GM19324 (cell line): Measurements from ENCODE around the gene DNAH1.
A peak's percentile ranks its signal among the peaks of the same experiment; 100 is the strongest.
"Not testable (repeated sequence)": the region's sequence is repeated elsewhere in the genome, so short reads cannot be mapped to it uniquely, and the experiment has no call there.

Experiments used
- ATAC-seq: cut with Tn5 transposase; IDR thresholded peaks from one replicate; pipeline ENCODE4 v1.9.1; 2021; ENCODE audit warnings: mild to moderate bottlenecking, moderate library complexity; ENCODE audit not compliant: unreplicated experiment, low FRiP score

Gene DNAH1

GRCh38 chr3:52315977-52316764, at the start of gene DNAH1:
Gene DNAH1 (plus strand): TSS chr3:52316319. CDS start chr3:52322443, 6,124 bp downstream.
- no peak for ATAC-seq

- ATAC-seq, result no peak
These were observed 48.1 kb upstream of the DNAH1 start for GRCh38 chr3:52268036-52268435.

- ATAC-seq, result no peak
These were observed 46.3 kb upstream of the DNAH1 start for GRCh38 chr3:52269776-52270175.

DNA sequence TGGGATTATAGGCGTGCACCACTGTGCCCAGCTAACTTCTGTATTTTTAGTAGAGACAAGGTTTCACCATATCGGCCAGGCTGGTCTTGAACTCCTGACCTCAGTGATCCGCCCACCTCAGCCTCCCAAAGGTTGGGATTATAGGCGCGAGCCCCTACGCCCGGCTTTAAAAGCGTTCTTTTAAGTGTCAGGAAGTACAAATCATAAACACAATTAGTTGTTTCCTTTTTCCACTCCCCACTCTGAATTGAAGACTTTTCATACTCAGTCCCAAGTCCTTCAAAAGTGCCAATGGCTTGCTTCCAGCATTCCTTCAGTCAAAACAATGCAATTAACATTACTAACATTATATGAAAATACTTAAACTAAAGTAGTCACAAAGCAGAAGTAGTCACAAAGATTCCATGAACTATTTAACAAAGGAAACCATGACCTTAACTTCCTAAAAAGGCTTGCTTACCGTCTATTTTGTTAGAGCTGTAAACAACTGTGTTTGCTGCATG, 45.8 kb upstream of the DNAH1 start:
- ATAC-seq, result no peak

DNA sequence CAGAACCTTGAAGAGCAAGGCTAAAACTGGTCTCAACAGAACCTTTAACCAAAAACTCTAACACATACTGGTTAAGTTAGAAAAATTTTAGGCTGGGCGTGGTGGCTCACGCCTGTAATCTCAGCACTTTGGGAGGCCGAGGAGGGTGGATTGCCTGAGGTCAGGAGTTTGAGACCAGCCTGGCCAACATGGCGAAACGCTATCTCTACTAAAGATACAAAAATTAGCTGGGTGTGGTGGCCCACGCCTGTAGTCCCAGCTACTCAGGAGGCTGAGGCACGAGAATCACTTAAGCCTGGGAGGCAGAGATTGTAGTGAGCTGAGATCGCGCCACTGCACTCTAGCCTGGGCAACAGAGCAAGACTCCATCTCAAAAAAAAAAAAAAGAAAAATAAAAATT, 43.9 kb upstream of the DNAH1 start:
- ATAC-seq, result not testable (repeated sequence)

DNA sequence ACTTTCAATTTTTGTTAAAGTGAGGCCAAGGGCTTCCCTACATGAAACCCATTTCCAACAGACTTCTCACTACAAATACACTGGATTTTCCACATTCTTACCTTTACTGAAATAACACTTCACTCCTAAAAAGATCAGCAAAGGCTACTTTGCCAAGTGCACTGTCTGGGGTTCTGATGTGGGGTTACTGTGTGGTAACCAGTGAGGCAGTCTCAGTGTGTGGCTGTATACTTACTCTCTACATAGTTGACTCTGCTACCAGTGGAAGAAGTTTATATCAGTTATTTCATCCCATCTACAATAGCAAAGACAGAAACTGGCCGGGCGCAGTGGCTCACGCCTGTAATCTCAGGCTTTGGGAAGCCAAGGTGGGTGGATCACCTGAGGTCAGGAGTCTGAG, 43.3 kb upstream of the DNAH1 start:
- ATAC-seq, result no peak

DNA sequence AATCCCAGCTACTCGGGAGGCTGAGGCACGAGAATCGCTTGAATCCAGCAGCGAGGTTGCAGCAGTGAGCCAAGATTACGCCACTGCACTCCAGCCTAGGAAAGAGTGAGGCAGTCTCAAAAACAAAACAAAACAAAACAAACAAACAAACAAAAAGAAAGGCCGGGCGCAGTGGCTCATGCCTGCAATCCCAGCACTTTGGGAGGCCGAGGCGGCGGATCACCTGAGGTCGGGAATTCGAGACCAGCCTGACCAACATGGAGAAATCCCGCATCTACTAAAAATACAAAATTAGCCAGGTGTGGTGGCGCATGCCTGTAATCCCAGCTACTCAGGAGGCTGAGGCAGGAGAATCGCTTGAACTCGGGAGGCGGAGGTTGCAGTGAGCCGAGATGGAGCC, 41.3 kb upstream of the DNAH1 start:
- not testable (repeated sequence) for ATAC-seq

DNA sequence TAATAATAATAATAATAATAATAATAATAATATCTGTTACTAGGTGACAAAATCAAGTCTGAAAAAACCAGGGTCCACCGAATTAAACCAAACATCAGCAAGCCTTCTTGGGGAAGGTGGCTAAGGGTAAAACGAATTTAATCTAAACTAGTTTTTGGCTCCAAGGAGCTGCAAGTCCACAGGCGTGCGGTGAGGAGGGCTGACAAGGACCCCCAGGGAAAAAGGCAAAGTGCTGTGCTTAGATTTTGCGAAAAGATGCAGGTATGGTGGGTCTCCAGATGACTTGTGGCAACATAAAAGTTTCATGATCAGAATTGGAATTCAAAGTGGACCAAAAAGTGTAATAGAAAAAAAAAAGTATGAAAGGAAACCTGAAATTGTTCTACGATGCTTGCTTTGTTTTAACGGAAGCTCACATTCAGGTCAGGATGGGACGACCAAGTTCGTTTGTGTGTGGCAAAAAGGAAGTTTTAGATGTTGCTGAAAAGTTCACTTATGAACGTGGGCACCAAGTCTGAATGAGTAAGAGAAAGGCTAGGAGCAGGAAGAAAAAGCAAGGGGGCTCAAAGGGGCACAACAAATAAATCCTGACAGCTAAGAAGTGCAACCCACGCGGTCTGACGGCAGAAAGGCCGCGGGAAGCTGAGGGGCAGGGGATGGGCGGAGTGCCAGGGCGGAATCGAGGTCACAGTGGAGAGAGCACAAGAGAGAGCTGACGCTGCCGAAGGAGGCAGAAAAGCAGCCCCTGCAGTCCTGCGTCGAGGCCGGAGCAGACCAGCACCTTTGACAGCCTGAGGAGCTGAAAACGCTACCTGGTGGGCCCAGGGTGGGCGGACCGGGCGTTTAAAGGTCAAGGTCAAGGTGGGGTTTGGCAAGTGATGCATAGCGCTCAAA, 38.8 kb upstream of the DNAH1 start:
- no peak for ATAC-seq

DNA sequence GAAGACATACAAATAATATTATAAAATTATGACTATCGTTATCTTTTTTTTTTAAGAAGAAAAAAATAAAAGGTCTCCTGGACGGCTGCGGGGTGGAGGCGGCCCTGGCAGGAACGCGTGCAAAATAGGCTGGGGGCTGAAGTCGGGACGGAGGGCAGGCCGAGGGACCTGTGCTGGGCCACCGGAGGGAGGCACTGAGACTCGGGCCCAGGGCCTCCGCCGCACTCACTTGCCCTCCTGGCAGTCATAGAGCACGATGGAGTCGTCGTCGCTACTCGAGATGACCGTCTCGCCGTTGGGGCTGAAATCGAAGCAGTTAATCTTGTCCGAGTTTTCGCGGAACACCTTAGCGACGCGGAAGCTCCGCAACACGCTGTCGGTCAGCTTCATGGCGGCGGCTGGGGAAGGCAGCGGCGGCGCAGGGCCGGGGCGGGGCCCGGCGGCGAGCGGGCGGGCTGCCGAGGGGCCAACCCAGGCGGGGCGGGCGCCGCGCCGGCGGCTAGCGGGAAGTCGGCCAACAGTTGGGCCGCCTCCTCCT, 38.1 kb upstream of the DNAH1 start:
- ATAC-seq, result peak; percentile 81

DNA sequence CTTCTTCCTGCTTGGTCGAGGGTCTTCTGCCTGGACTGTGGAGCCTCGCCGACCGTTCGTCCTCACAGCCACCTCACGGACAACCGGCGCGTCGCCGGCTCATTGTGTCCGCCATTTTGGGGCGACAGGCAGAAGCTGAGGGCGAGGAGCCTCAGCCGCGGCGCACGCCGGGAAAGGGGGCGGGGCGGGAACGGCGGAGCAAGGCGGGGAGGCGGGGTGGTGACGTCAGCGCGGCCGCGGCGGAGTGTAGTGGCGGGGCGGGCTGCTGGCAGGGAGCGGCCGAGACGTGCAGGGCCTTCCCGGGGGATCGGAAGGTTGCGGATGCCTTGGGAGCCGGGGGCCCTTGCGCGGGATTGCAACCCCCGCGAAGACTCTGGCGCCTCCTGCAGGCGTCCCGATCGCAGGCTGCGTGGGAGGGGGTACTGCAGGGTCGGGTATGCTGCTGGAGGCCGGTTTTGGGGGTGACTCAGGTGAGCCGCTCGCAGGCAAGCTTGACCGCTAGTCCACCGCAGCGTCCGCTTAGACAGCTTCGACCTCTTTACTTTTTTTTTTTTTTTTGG, 37.5 kb upstream of the DNAH1 start, which contains the start of gene WDR82:
TSS of gene WDR82 (minus strand) at position 140 of the 560 bp plus-strand sequence. CDS start 288 bp downstream, outside the sequence.
- ATAC-seq, result peak; percentile 82

DNA sequence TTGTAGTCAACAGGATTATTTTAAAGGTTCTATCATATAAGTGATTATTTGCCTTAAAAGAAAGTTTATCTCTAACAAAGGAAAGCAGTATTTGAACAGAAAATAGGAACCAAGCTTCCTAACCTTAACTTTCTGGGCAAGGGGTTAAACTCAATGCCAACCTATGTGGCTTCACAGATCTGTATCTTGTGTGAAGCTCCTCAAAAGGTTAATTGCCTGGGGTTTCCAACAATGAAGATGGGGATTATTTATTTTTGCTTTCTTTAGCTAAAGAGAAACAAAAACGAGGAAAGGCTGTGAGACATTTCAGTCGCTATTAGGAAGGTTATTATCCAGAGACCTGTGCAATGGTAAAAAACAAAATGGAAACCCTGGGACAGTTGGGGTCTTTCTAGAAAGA, 36.5 kb upstream of the DNAH1 start:
- ATAC-seq, result no peak

DNA sequence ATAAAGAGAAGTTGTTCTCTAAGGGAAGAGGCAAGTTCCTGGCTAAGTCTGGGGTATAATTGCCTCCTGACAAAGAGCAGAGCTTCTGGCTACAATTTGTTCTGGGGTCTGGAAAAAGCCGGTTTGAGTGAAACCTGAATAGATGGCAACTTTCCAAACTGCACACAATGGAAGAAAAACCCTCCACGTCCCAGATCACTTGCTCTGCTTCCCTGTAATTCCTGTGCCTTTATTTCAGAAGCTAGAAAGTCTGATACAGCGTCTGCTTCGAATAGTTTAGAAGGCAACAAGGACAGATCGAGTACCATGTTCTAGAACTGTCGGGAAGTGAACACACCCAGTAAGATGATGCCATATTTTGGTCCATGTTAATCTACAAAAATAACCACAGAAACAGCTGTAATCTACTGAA, 36.1 kb upstream of the DNAH1 start:
- no peak for ATAC-seq

DNA sequence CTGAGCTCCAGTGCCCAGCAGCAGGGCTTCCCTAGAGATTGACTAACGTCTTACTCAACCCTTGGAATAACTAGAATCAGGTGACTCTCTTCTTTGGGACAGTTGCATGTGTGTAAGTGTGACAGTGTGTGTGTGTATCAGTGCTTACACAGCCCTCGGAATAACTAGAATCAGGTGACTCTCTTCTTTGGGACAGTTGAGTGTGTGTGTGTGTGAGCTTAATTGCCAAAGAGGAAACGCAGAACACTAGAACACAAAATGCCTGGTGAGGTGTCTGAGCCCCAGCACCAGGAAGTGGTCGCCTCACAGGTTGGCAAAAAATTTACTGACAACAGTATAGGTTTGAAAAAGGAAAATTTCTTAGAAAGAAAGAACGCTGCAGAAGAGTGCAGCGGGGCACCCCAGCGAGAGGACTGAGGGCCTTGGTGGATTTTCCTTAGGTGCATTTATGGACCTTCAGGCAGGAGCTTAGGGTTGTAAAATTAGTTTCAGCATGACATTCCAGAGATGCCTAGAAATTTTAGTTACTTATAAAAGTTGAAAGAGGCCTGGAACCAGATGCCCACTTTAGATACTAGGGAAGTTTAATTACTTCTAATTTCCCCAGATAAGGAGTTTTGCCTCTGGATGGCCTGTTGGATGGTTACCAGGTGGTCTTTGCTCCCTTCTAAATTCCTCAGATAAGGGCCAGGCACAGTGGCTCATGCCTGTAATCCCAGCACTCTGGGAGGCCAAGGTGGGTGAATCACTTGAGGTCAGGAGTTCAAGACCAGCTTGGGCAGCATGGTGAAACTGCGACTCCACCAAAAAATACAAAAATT, 33.9 kb upstream of the DNAH1 start:
- ATAC-seq, result no peak

GRCh38 chr3:52283306-52283705, 32.8 kb upstream of the DNAH1 start:
- ATAC-seq, result no peak

DNA sequence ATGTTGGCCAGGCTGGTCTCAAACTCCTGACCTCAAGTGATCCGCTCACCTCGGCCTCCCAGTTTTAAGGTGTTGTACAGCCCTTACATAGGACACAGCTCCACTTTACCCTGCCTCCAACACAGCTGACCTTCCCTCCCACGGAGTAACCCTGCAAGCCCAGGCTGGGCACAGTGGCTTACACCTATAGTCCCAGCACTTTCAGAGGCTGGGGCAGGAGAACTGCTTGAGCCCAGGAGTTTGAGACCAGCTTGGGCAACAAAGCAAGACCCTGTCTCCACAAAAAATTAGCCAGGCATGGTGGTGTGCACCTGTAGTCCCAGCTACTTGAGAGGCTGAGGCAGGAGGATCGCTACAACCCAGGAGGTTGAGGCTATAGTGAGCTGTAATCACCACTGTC, 32.1 kb upstream of the DNAH1 start:
- not testable (repeated sequence) for ATAC-seq

- no peak for ATAC-seq
These were observed 29.4 kb upstream of the DNAH1 start for GRCh38 chr3:52286777-52287110.

- ATAC-seq, result no peak
These were observed 27.4 kb upstream of the DNAH1 start for GRCh38 chr3:52288674-52289073.

DNA sequence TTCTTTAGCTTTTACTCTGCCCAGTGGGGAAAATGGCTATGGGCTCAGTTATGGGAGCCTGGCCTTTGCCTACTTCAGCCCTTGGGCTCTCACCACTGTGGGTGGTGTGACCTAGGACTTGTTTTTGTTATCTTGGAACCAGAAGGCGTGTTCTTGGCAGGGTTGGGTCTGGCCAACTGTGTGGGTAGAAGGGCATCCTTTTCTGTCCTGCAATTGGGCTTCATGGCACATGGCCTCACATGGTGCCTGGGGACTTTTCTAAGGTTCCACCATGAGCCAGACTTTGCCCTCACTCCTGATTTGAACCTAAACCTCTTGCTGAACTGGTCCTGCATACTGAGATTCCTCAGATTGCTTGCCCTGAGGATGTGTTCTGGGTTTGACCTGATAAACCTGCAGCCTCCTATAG, 26.8 kb upstream of the DNAH1 start:
- no peak for ATAC-seq

DNA sequence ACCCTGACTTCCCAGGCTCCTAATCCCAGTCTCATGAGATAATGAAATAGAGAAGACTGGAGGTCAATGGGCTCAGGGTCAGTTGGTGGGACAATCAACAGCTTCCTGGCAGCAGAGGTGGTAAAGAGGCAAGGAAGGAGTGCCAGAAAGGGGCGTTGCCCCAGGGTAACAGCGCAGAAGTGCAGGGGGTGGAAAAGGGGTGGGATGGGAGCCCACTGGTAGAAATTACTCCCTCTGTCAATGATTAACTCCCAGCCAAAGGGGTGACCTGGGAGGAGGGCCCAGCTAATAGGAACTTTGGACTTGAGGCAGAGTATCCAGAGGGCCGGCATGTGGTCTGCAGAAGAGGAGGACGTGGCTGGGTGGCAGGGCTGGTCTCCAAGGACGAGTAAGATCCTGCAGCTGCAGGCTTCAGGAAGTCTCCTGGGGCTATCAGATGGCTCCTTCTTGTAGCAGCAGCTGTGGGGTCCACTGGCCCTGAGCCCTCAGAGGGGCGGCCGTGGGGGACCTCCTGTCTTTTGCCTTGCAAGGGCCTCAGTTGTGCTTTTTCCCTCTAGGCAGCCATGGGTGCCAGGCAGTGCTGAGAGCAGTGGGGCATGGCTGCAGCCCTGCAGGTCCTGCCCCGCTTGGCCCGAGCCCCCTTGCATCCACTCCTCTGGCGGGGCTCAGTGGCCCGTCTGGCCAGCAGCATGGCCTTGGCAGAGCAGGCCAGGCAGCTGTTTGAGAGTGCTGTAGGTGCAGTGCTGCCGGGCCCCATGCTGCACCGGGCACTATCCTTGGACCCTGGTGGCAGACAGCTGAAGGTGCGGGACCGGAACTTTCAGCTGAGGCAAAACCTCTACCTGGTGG, 26.1 kb upstream of the DNAH1 start:
- ATAC-seq, result no peak
